Measurements from ENCODE around the gene CELF5.
A peak's percentile ranks its signal among the peaks of the same experiment; 100 is the strongest.

CELF5 gene

DNA sequence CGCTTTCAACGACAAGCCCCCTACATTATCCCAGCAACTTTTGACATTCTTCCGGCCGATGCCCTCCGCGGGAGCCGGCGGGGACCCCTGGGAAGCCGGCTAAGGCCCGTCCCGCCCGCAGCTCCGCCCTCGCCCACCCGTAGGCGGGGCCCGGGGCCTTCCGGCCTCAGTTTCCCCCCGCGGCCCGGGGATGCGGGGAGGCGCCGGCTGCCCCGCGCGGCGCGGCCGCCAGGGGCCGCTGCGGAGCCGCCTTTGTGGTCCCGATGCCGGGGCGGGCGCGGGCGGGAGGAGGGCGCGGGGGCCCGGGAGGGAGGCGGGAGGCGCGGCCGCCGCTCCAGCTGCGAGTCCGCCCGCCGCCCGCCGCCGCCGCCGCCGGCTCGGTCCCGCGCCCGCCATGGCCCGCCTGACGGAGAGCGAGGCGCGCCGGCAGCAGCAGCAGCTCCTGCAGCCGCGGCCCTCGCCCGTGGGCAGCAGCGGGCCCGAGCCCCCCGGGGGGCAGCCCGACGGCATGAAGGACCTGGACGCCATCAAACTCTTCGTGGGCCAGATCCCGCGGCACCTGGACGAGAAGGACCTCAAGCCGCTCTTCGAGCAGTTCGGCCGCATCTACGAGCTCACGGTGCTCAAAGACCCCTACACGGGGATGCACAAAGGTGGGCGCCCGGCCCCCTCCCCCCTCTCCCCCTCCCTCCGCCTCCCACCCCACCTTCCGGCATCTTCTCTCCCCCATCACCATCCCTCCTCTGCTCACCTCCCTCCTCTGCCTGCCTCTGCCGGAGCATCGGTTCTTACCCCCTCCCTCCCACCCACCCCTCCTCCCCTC, at the start of gene CELF5:
Gene CELF5, plus strand, starts transcription at position 316 of the 823 bp plus-strand sequence. Its CDS starts 79 bp downstream, at position 395.
- FAIRE-seq, result no peak

GRCh38 chr19:3175781-3176714, 48.4 kb upstream of the CELF5 start:
- no peak for FAIRE-seq

DNA sequence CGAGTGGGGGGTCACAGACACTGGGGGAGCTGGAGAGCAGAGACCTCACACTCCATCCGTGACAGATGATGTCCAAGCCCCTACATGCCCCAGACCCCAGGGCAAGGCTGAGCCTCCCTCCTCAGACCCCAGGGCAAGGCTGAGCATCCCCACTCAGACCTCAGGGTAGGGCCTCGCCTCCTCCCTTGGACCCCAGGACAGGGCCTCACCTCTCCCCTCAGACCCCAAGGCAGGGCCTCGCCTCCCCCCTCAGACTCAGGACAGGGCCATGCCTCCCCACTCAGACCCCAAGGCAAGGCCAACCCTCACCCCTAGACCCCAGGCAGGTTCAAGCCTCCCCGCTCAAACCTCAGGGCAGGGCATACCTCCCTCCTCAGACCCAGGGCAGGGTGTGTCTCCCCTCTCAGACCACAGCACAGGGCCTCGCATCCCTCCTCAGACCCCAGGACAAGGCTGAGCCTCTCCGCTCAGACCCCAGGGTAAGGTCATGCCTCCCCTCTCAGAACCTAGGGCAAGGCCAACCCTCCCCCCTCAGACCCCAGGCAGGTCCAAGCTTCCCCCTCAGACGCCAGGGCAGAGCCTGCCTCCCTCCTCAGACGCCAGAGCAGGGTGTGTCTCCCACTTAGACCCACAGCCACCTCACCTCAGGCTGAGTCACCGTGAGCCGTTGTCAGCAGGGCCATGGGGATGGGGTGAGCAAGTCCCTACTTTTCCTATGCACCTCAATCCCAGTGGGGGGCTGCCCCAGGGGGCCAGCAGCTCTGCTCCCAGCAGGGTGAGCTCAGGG, 47.6 kb upstream of the CELF5 start:
- FAIRE-seq, result no peak

DNA sequence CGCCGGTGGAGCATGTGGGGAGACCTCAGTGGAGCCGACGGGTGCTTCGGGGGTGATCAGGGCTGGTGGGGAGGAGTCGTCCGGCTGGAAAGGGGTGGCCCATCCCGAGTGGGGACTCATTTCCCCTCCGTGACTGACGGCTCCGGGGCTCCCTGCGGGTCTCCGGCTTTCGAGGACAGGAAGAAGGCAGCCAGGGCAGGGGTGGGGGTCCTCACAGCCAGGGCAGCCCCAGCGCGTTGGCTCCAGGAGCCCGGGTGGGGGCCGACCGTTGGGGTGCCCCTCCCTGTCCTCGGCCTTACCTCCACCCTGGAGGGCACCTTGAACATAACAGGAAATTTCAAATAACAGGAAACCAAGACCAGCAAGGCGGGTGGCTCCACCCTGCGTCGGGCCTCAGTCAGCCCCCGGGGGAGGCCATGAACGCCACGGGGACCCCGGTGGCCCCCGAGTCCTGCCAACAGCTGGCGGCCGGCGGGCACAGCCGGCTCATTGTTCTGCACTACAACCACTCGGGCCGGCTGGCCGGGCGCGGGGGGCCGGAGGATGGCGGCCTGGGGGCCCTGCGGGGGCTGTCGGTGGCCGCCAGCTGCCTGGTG, 46.0 kb upstream of the CELF5 start, which contains the start of gene S1PR4:
Gene S1PR4, plus strand, starts transcription at position 393 of the 596 bp plus-strand sequence. Its CDS starts 24 bp downstream, at position 417.
- no peak for FAIRE-seq

DNA sequence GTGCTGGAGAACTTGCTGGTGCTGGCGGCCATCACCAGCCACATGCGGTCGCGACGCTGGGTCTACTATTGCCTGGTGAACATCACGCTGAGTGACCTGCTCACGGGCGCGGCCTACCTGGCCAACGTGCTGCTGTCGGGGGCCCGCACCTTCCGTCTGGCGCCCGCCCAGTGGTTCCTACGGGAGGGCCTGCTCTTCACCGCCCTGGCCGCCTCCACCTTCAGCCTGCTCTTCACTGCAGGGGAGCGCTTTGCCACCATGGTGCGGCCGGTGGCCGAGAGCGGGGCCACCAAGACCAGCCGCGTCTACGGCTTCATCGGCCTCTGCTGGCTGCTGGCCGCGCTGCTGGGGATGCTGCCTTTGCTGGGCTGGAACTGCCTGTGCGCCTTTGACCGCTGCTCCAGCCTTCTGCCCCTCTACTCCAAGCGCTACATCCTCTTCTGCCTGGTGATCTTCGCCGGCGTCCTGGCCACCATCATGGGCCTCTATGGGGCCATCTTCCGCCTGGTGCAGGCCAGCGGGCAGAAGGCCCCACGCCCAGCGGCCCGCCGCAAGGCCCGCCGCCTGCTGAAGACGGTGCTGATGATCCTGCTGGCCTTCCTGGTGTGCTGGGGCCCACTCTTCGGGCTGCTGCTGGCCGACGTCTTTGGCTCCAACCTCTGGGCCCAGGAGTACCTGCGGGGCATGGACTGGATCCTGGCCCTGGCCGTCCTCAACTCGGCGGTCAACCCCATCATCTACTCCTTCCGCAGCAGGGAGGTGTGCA, 45.3 kb upstream of the CELF5 start:
- no peak for FAIRE-seq

- no peak for FAIRE-seq
Measured at GRCh38 chr19:3179739-3180293, 44.6 kb upstream of the CELF5 start.

DNA sequence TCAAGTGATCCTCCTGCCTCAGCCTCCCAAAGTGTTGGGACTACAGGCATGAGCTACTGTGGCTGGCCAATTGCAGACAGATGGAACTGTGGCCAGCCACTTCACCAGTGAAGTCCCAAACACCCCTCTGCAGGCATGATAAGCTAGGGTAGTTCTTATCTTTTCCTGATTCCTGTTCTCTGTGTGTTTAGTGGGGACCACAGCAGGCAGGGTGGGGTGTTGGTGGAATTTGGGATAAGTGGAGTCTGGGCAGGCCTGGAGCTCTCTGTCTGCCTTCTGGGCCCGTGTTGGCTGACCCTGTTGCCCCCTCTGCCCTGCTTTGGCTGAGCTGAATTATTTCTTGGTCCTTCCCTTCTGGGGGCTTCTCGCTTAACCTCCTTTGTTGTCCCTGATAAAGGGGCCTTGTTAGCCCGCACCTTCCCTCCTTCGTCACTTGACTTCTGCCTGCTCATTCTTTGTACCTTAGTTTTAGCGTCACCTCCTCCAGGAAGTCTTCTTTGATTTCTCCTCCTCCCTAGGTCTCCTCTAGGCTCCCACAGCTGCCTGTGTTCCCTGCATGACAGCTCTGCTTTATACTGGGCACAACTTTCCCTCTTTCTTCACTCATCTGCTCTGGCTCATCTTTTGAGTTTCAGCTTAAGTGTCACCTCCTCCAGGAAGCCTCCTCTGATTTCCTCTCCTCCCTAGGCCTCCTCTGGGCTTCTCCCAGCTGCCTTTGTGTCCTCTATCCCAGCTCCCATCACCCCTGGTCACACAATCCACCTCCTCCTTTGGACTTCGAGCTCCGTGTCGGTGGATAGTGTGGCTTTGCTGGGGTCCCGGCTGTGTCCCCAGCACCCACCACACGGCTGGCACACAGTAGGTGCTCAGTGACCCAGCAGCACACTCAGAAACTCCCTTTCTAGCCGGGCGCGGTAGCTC, 40.5 kb upstream of the CELF5 start:
- FAIRE-seq, result no peak

DNA sequence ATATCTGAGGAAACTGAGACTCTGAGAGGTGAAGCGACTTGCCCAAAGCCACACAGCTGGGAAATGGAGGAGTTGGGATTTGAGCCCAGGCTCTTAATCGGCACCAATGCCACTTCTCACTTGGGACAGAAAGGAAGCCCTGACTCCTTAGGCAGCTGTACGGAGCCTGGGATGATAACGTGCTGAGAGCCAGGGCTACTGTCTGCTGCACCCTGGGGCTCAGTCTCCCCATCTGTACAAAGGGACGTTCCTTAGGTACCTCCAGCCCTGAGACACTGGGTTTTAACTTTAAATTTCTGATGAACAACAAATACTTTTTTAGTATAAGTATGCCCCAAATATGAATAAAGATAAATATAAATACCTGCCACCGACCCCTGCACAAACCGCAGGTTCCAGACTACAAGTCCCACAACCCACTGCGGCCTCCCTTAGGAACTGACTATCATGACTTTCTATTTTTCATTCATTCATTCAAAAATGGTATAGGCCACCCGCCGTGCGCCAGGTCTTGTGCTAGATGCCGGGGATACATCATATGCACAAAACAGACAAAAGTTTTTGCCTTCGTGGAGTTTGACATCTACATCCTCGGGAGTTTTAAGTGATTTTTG, 39.5 kb upstream of the CELF5 start:
- no peak for FAIRE-seq

GRCh38 chr19:3185461-3186159, 38.9 kb upstream of the CELF5 start, which contains the start of gene NCLN:
NCLN (plus strand) TSS chr19:3185930; CDS start chr19:3186031, 101 bp downstream.
- FAIRE-seq, result peak; percentile 77

GRCh38 chr19:3186160-3186688, 38.2 kb upstream of the CELF5 start:
- FAIRE-seq, result no peak

DNA sequence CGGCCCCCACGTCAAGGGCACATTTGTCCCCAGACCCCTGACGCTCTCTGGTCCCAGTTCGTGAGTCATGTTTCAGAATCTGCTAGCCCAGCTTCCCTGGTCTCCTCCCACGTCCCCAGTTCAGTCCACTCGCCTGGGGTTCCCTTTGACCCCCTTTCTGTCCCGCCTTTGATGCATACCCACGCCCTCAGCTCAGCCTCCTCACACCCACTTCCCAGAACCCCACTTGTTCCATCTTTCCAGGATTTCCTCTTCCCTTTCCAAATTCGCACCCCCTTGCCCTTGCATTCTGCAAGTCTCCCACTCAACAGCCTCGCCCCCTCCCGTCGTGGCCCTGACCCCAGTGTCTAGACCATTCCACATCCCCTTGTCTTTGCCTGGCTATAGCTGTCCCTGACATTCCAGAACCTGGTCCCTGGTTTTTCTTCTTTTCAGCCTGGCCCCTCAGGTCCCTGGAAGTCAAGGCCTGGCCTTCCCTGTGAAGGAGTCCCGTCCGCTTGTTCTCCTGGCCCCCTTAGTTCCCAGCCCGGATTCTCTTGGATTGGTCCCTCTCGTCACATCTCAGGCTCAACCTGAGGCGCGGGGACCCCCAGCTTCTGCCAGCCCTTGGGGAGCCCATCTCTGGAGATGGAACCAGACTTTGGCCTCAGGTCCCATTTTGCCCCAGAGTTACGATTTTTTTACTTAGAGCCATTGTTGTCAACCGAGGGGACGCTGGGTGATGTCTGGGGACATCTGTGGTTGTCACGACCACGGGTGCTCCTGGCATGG, 37.4 kb upstream of the CELF5 start:
- no peak for FAIRE-seq

DNA sequence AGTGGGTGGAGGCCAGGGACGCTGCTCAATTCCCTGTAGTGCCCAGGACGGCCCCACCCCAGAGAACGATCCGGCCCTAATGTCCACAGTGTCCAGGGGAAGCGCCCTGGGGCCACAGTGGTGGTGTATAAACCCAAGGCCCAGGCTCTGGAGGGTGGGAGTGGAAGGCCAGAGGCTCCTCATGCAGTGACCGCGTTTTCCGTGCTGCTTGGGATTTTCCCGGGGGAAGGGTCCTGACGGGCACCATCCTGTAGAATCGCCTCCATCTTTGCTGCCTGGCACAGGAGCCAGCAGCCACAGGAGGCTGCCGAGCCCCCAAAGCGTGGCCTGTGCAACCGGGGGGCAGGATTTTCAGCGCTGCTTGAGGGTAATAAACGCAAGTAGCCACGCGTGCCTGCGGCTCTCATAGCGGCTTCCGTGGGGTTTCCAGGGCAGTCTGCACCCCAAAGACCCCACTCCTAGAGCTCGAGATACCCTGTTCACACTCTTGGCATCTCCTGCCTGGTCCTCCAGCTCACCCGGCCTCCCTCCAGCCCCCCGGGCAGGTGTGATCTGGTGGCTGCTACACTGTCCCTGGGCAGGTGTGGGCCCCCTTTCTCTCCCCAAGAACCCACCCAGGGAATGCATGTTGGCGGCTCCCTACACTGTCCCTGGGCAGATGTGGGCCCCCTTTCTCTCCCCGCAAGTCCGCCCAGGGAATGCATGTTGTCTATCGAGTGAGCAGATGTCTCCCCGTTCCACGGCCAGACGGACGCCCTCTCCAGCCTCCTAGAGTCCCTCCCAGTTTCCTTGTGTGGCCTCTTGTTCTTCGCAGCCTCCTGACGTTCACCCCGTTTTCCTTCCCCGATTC, 36.6 kb upstream of the CELF5 start:
- no peak for FAIRE-seq

DNA sequence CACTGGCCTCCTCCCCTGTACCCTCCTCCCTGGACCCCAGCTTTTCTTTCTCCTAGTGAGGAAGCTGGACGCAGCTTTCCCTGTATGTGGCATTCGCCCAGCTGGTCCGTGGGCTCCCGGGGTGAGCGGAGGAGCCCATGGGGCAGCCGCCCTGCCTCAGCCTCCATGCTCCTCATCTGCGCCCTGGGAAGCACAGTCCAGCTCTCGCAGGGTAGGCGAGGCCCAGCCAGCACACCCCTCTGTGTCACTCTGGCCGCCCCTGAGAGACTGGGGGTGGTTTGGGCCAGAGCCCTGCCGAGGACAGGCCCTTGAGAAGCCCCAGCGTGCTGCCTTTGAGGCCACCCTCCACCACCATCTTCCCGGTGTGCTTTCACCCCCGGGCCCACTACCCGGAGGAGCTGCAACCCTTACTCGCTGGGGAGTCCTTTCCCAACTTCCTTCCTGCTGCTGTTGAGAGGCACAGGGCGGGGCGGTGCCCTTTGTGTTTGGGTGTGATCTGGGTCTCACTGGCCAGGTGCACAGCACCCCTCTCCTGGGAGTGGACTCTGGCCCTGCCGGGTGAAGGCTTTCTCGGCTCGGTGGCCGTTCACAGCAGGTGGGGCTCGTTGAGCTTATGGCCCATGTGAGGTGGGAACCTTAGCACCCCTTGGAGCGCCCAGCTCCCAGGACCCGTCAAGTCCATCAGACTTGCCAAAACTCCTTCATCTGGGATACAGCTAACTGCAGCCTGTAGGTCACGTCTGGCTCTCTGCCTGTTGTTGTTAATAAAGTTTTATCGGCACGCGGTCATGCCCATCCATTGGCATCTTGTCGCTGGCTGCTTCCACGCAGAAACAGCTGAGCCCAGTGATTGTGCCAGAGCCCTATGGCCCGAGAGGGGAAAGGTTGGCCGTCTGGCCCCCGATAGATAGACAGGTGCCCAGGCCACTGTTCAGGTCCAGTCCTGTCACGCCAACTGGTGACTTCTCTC, 35.5 kb upstream of the CELF5 start:
- FAIRE-seq, result no peak

- no peak for FAIRE-seq
Measured at GRCh38 chr19:3189702-3190469, 34.6 kb upstream of the CELF5 start.

DNA sequence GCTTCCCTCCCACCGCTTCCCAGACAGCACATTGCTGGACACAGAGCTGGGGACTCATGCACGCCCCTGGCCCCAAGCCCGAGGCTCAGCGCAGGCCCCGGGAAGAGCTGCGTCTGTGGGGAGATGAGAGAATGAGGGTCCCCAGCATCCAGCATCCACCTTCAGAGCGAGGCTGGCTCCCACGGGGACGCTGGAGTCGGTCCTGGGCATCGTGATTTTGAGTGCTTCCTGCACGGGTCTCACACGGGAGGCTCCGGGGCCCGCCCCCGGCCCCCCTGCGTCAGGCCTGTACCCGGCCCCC, 34.0 kb upstream of the CELF5 start:
- FAIRE-seq, result no peak

Data from endometrium (tissue), 2 donors.